DMS53 treated with DMSO at 0.1 percent for 48 hours (cell line): Measurements from ENCODE around the gene EMC7.
A peak's percentile ranks its signal among the peaks of the same experiment; 100 is the strongest.
"Not testable (repeated sequence)": the region's sequence is repeated elsewhere in the genome, so short reads cannot be mapped to it uniquely, and the experiment has no call there.

Experiments
- DNase-seq: peaks from one replicate; lab custom pipeline; 2025; ENCODE audit not compliant: unreplicated experiment; lab: John Stamatoyannopoulos, UW

EMC7 gene

GRCh38 chr15:34101366-34102174, at the start of gene EMC7, which contains the start of gene PGBD4:
EMC7 (minus strand) TSS chr15:34101862; CDS start chr15:34101839, 23 bp downstream.
PGBD4 (plus strand) TSS chr15:34102083; CDS start chr15:34102532, 449 bp downstream.
- DNase-seq: peak; percentile 87

- DNase-seq: peak; percentile 34
Observed at GRCh38 chr15:34147371-34148140, 45.9 kb upstream of the EMC7 start.

GRCh38 chr15:34133511-34133910, 31.8 kb upstream of the EMC7 start:
- no peak for DNase-seq

- no peak for DNase-seq
Observed at GRCh38 chr15:34132881-34133280, 31.2 kb upstream of the EMC7 start.

- no peak for DNase-seq
Observed at GRCh38 chr15:34128898-34129297, 27.2 kb upstream of the EMC7 start.

- no peak for DNase-seq
Observed at GRCh38 chr15:34126522-34126921, 24.9 kb upstream of the EMC7 start.

GRCh38 chr15:34125945-34126344, 24.3 kb upstream of the EMC7 start:
- DNase-seq: no peak

- no peak for DNase-seq
Observed at GRCh38 chr15:34124651-34125050, 23.0 kb upstream of the EMC7 start.

- no peak for DNase-seq
Observed at GRCh38 chr15:34122771-34123183, 21.1 kb upstream of the EMC7 start.

- not testable (repeated sequence) for DNase-seq
Observed at GRCh38 chr15:34121786-34122185, 20.1 kb upstream of the EMC7 start.

- DNase-seq: not testable (repeated sequence)
Observed at GRCh38 chr15:34120420-34120819, 18.8 kb upstream of the EMC7 start.

- DNase-seq: no peak
Observed at GRCh38 chr15:34119291-34119690, 17.6 kb upstream of the EMC7 start.

- no peak for DNase-seq
Observed at GRCh38 chr15:34116620-34117019, 15.0 kb upstream of the EMC7 start.

GRCh38 chr15:34114739-34115138, 13.1 kb upstream of the EMC7 start:
- no peak for DNase-seq

GRCh38 chr15:34114215-34114614, 12.6 kb upstream of the EMC7 start:
- DNase-seq: no peak

GRCh38 chr15:34111488-34111887, 9.8 kb upstream of the EMC7 start:
- no peak for DNase-seq

GRCh38 chr15:34109797-34110663, 8.4 kb upstream of the EMC7 start:
- DNase-seq: peak; percentile 1

GRCh38 chr15:34107315-34107714, 5.7 kb upstream of the EMC7 start:
- DNase-seq: no peak

- no peak for DNase-seq
Observed at GRCh38 chr15:34106423-34106822, 4.8 kb upstream of the EMC7 start.

GRCh38 chr15:34102175-34102925, 688 bp upstream of the EMC7 start:
- no peak for DNase-seq
